ENCODE data around the gene FCHSD2. TPM values are rescaled to one million over a fixed set of nuclear protein-coding genes. Genes with fewer than 3 reads are reported as not detected.
"Not testable (repeated sequence)": the region's sequence is repeated elsewhere in the genome, so short reads cannot be mapped to it uniquely, and the experiment has no call there.

FCHSD2 gene
- total RNA-seq, 2 donors from 2014 or later: 36.0 to 48.0 TPM

DNA sequence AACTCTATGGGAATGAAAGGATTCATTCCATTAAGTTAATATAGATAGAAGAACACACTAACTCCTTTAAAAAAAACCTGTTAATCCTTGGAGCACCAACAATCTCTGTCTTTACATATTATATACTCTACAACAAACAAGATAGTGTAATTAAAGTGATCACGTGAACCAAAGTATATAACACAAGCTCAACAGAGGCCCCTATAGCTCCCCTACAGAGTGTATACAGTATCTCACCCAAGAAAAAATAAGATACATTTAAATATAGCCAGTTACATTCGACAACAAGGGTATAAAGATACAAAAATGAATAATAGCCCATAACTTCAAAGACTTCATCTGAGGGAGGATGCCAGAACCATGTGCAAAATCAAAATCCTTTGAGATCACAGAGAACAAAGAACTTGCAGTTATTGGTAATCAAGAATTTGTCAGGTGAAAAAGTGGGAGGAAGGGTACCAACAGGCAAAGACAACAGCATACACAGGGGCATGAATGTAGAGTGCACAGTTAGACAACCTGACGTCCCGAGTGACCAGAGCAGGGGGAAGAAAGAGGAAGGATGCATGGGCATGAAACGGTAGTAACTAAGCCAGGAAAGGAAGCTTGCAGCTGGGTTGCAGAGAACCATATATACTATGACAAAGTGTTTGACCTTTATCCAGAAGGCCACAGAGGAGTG is 4.7 kb downstream of the FCHSD2 start:
- ATAC-seq (no peak), DNase-seq (no peak)
- intact Hi-C loops (cut with DNase I): no loop called here

- ATAC-seq; intact Hi-C loops (cut with DNase I); DNase-seq: not testable (repeated sequence)
Observed at GRCh38 chr11:73136722-73137121, 5.4 kb downstream of the FCHSD2 start.

- ATAC-seq (no peak), DNase-seq (no peak)
- intact Hi-C loops (cut with DNase I): no loop called here
Observed at GRCh38 chr11:73135346-73136284, 6.5 kb downstream of the FCHSD2 start.

- ATAC-seq; DNase-seq; intact Hi-C loops (cut with DNase I): not testable (repeated sequence)
Observed at GRCh38 chr11:73132349-73132748, 9.8 kb downstream of the FCHSD2 start.

DNA sequence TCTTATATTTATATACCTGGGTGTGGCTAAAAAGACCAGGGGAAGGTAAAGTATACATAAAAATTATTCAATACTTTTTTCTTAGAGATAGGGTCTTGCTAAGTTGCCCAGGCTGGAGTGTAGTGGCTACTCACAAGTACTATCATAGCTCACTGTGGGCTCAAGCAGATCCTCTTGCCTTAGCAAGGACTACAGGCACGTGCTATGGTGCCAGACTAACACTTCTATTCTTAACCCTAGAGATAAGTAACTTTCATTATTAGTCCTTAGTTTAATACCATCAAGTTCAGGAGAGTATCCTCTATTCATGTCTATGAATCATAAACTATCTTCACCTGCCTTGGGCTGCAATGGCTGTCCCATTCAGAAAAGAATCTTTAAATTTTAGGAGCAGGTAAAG is 11.9 kb downstream of the FCHSD2 start:
- DNase-seq (no peak), ATAC-seq (peak; percentile 62 to 76)
- intact Hi-C loops (cut with DNase I): no loop called here

DNA sequence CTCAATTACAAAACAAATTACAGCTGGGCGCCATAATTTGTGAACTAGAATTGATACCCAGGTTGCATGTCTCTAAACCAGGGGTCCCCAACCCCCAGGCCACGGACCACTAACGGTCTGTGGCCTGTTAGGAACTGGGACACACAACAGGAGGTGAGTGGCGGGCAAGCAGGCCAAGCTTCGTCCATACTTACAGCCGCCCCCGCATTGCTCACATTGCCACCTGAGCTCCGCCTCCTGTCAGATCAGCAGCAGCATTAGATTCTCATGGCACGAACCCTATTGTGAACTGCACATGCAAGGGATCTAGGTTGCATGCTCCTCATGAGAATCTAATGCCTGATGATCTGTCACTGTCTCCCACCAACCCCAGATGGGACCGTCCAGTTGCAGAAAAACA is 12.9 kb downstream of the FCHSD2 start:
- no peak for ATAC-seq
- no peak for DNase-seq
- intact Hi-C loops (cut with DNase I): no loop called here

DNA sequence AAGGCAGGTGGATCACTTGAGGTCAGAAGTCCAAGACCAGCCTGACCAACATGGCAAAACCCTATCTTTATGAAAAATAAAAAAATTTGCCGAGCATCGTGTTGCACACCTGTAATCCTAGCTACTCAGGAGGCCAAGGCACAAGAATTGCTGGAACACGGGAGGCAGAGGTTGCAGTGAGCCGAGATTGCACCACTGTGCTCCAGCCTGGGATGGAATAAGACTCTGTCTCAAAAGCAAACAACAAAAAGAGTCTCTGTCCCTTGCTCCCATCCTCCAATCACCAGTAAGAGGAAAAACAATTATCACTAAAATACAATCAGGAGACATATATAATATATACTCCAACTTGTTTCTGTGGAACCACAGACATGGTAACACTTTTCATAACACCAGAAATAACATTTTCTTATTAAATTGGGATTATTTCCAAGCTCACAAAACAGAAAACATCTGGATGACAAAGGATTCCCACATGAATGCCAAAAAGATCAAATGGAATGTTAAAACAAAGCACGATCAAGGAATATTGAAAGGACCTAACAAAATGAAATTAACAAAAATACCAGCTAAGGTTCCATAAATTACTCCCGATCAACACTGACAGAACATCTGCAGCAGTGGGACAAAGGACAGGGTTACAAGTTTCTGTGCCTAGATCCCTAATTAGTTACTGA is 15.2 kb downstream of the FCHSD2 start:
- DNase-seq (no peak), ATAC-seq (no peak)
- intact Hi-C loops (cut with DNase I): no loop called here

- no peak for DNase-seq
- no peak for ATAC-seq
- intact Hi-C loops (cut with DNase I): no loop called here
Observed at GRCh38 chr11:73124800-73125199, 17.3 kb downstream of the FCHSD2 start.

GRCh38 chr11:73123892-73124291 is 18.2 kb downstream of the FCHSD2 start:
- ATAC-seq; DNase-seq; intact Hi-C loops (cut with DNase I): not testable (repeated sequence)

DNA sequence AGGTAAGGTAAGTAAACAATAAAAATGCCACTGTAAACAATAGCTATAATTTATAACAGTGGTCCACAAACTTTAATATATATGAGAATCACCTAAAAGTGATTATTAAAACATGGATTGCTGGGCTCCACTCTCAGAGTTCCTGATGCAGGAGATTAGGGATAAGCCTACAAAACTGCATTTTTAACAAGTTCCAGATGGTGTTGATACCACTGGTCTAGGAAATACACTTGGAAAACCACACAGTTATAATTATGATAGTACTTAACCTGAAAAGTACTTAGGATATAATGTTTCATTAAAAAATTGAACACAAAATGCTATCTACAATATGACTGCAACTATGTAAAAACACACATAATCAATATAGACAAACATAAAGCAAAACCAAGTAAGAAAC is 20.4 kb downstream of the FCHSD2 start:
- intact Hi-C loops (cut with DNase I): no loop called here
- DNase-seq (no peak), ATAC-seq (no peak)

DNA sequence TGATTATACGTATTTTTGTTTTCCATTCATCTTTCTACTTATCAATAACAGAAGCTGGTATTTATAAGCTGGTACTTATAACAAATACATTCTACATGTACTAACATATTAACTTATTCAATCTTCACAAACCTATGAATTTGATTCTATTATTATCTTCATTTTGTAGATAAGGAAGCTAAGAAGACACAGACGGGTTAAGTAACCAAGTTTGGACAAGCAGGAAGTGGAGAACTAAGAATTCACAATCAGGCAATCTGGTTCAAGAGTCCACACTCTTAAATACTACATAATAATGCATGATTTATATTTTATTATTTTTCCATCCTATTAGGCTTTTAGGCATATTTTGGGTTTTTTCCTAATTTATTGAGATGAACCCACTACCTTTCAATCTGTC is 25.0 kb downstream of the FCHSD2 start:
- ATAC-seq (no peak), DNase-seq (no peak)
- intact Hi-C loops (cut with DNase I): no loop called here

GRCh38 chr11:73116636-73117035 is 25.5 kb downstream of the FCHSD2 start:
- no peak for DNase-seq
- intact Hi-C loops (cut with DNase I): no loop called here
- no peak for ATAC-seq

DNA sequence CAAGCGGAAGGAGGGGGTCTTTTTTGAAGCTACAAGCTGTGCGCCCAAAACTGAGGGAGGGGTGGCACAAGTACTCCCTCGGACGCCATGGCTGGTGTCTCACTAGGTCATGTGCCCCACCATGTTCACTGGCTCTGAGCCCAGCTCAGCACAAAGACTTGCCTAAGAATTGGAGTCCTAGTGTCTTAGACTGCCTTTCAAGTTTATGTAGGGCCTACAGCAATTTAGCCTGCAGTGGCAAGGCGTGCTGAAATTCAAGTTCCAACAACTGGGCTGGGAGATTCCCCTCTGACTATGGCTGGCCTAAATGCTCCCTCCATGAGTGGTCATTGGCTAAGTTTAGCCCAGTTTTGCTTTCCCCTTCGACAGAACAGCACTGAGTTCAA is 27.3 kb downstream of the FCHSD2 start:
- DNase-seq (no peak), ATAC-seq (no peak)
- intact Hi-C loops (cut with DNase I): no loop called here

- intact Hi-C loops (cut with DNase I): no loop called here
- DNase-seq (no peak), ATAC-seq (no peak)
Observed at GRCh38 chr11:73114110-73114834, 27.8 kb downstream of the FCHSD2 start.

DNA sequence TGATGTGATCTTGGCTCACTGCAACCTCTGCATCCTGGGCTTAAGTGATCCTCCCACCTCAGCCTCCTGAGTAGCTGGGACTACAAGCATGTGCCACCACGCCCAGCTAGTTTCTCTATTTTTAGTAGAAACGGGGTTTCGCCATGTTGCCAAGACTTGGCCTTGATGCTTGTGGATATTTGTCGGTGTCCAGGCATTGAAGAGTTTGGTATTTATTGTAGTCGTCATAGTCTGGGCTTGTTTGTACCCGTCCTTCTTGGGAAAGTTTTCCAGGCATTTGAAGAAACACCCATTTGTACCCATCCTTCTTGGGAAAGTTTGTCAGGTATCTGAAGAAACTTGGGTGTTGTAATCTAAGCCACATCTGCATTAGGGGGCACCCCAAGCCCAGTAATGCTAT is 28.7 kb downstream of the FCHSD2 start:
- DNase-seq (no peak), ATAC-seq (no peak)
- intact Hi-C loops (cut with DNase I): no loop called here

- DNase-seq (no peak), ATAC-seq (no peak)
- intact Hi-C loops (cut with DNase I): no loop called here
Observed at GRCh38 chr11:73107597-73107996, 34.5 kb downstream of the FCHSD2 start.

DNA sequence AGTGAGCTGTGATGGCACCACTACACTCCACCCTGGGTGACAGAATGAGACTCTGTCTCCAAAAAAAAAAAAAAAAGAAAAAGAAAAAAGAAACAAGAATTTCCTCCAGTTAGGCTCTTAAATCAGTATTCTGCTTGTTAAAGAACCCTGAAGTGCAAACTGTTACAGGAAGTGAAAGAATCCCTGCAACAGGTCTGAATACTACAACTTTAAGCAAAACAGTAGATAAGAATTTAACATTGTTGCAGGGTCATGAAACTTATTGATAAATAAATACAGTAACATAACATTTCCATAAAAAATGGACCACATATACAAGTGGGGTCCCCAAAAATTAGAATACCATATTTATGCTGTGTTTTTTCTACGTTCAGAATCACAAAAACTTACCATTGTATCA is 35.8 kb downstream of the FCHSD2 start:
- ATAC-seq (no peak), DNase-seq (no peak)
- intact Hi-C loops (cut with DNase I): no loop called here

DNA sequence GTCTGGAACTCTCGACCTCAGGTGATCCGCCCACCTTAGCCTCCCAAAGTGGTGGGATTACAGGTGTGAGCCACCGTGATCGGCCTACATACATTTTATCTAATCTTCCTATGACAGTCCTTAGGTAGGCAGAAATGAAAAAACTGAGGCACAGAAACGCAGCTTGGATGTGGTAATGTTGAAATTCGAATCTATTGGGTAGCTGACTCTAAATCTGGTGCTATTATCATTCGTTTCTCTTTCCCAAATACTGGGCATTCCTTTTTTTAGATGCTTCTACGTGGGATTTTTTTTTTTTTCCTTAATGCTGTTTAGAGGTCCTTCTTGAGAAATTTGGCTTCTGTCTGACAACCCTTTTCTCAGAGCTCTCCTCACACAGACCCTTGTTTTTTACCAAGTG is 41.5 kb downstream of the FCHSD2 start:
- ATAC-seq (no peak), DNase-seq (no peak)
- intact Hi-C loops (cut with DNase I): no loop called here

- intact Hi-C loops (cut with DNase I): no loop called here
Observed at GRCh38 chr11:73099512-73100266, 42.4 kb downstream of the FCHSD2 start.

More at GRCh38 chr11:73099512-73100266, 42.4 kb downstream of the FCHSD2 start:
- ATAC-seq: peak in 1 of 2 donors; percentile 12
- no peak for DNase-seq
